ENCODE measurements around the gene POLR3B. TPM values are rescaled to one million over a fixed set of nuclear protein-coding genes. Genes with fewer than 3 reads are reported as not detected.

Gene POLR3B
- total and polyA plus RNA-seq, 2 of the 13 experiments (the other 11 are each of a cell fraction or from before 2014, with no cell fraction given), result 4.8 to 13.1 TPM

- peak; percentile 83 for TF ChIP-seq ZNF407 (CRISPR knock-in tag; IDR thresholded peaks at IDR 0.05; ENCODE audit: not compliant biosample characterization)
- TF ChIP-seq ZNF350 (CRISPR knock-in tag; IDR thresholded peaks at IDR 0.05; ENCODE audit: borderline replicate concordance, low read depth), result peak; percentile 98
- no peak for TF ChIP-seq U2AF1 (optimal IDR thresholded peaks at IDR 0.05; ENCODE audit: low read depth, low read length)
- no peak for TF ChIP-seq PLRG1 (conservative IDR thresholded peaks at IDR 0.05)
- TF ChIP-seq TBP (CRISPR knock-in tag; IDR thresholded peaks at IDR 0.05), result no peak; the same call in 1 of the 2 replicates
- TF ChIP-seq ZNF12 (CRISPR knock-in tag; IDR thresholded peaks at IDR 0.05), result peak; percentile 82
- TF ChIP-seq ZNF724P (CRISPR knock-in tag; IDR thresholded peaks at IDR 0.05; ENCODE audit: borderline replicate concordance), result peak; percentile 53; the same call in 1 of the 2 replicates
- peak; percentile 93; the same call in 1 of the 2 replicates for TF ChIP-seq ZNF580 (CRISPR knock-in tag; IDR thresholded peaks at IDR 0.05; ENCODE audit: borderline replicate concordance, low read depth)
- TF ChIP-seq ZFP37 (CRISPR knock-in tag; IDR thresholded peaks at IDR 0.05; ENCODE audit: borderline replicate concordance), result no peak; the same call in 1 of the 2 replicates
- peak; percentile 23 to 30; a peak in 3 of 4 replicates for TF ChIP-seq EP300 (IDR thresholded peaks at IDR 0.05; ENCODE audit: low read depth in 2 of 2, low read length in 2 of 2)
- peak; percentile 69 for TF ChIP-seq EP300 (CRISPR knock-in tag; IDR thresholded peaks at IDR 0.05; ENCODE audit: borderline replicate concordance)
- no peak for TF ChIP-seq ZNF557 (CRISPR knock-in tag; IDR thresholded peaks at IDR 0.05)
- TF ChIP-seq ZNF280B (CRISPR knock-in tag; IDR thresholded peaks at IDR 0.05; ENCODE audit: borderline replicate concordance), result peak; percentile 89; the same call in 1 of the 2 replicates
- no peak; the same call in 1 of the 2 replicates for TF ChIP-seq DZIP1 (CRISPR knock-in tag; IDR thresholded peaks at IDR 0.05)
- TF ChIP-seq ELF1 (CRISPR knock-in tag; IDR thresholded peaks at IDR 0.05), result peak; percentile 94
These were observed at the start of gene POLR3B (continued) for GRCh38 chr12:106357549-106358395.
